Hepatocyte (in vitro differentiated cells): ENCODE measurements around the gene CHMP4B.

Experiments used
- EZH2 ChIP-seq: fragments of 200-600 bp; sonication (generic); IDR thresholded peaks from 2 replicates; pipeline ENCODE4 v1.6.1; 2016; ENCODE audit warnings: antibody characterized with exemption, mild to moderate bottlenecking, borderline replicate concordance
- EZH2phosphoT487 ChIP-seq: fragments of 200-600 bp; sonication (generic); IDR thresholded peaks from one replicate; pipeline ENCODE4 v1.6.1; 2018; ENCODE audit warnings: antibody characterized with exemption, mild to moderate bottlenecking, low read depth, moderate library complexity; ENCODE audit not compliant: unreplicated experiment, severe bottlenecking
- TF ChIP-seq, protein P1 (sequence below): fragments of 200-600 bp; sonication (generic); IDR thresholded peaks from 2 replicates; pipeline ENCODE4 v1.5.1; 2016; ENCODE audit warnings: antibody characterized with exemption, mild to moderate bottlenecking; ENCODE audit not compliant: poor library complexity

DNA sequence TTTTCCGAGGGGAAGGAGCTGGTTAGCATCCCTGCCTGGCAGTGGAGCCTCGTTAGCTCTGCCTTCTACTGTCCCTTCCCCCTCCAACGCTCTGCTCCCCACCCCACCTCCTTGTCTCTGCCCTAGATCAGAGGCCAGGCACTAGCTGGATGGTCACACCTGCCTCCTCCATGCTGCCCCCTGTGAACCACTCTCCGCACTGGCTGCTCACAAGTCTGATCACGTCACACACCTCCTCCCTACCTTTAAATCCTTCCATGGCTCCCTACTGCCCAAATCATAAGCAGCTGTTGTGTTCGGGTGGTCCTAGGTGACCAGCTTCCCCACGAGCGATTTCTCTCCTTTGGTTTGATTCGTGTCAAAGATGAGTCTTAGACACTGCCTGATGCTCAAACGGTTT is 71.3 kb downstream of the CHMP4B start:
- TF ChIP-seq, protein P1, sequence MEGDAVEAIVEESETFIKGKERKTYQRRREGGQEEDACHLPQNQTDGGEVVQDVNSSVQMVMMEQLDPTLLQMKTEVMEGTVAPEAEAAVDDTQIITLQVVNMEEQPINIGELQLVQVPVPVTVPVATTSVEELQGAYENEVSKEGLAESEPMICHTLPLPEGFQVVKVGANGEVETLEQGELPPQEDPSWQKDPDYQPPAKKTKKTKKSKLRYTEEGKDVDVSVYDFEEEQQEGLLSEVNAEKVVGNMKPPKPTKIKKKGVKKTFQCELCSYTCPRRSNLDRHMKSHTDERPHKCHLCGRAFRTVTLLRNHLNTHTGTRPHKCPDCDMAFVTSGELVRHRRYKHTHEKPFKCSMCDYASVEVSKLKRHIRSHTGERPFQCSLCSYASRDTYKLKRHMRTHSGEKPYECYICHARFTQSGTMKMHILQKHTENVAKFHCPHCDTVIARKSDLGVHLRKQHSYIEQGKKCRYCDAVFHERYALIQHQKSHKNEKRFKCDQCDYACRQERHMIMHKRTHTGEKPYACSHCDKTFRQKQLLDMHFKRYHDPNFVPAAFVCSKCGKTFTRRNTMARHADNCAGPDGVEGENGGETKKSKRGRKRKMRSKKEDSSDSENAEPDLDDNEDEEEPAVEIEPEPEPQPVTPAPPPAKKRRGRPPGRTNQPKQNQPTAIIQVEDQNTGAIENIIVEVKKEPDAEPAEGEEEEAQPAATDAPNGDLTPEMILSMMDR: no peak
- no peak for TF ChIP-seq EZH2
- no peak for TF ChIP-seq EZH2phosphoT487
